H1 (cell line): Measurements from ENCODE around the gene C16orf54. TPM values are rescaled to one million over a fixed set of nuclear protein-coding genes. Genes with fewer than 3 reads are reported as not detected.

ENCODE experiments used
- BRCA1 ChIP-seq: IDR thresholded peaks from 2 replicates; pipeline ENCODE4 v1.6.1; 2012; ENCODE audit warnings: low read depth, low read length, improper control_type of control experiment
- CEBPB ChIP-seq: IDR thresholded peaks from 2 replicates; pipeline ENCODE4 v1.6.1; 2012; ENCODE audit warnings: low read depth, low read length
- CREB1 ChIP-seq: IDR thresholded peaks from 2 replicates; pipeline ENCODE4 v1.6.1; 2012; ENCODE audit warnings: inconsistent platforms
- CTCF ChIP-seq, 3 experiments: IDR thresholded peaks; 1 replicate in 2 of 3; 2 replicates in 1 of 3; pipeline versions ENCODE4 v1.5.1 to v1.6.1; 2011; ENCODE audit warnings: low read length in 3 of 3, mild to moderate bottlenecking in 3 of 3, inconsistent platforms in 2 of 3, low read depth in 1 of 3, moderate library complexity in 1 of 3; ENCODE audit not compliant: insufficient read depth in 1 of 3; ENCODE audit errors: control extremely low read depth in 1 of 3
- E2F6 ChIP-seq: IDR thresholded peaks from 2 replicates; pipeline ENCODE4 v1.6.1; 2012; ENCODE audit warnings: inconsistent platforms
- EGR1 ChIP-seq: IDR thresholded peaks from 2 replicates; pipeline ENCODE4 v1.6.1; 2011; ENCODE audit warnings: low read depth, low read length, borderline replicate concordance
- FOSL1 ChIP-seq: IDR thresholded peaks from 2 replicates; pipeline ENCODE4 v1.6.1; 2011; ENCODE audit warnings: mild to moderate bottlenecking, low read depth, low read length, moderate library complexity; ENCODE audit not compliant: insufficient read depth
- GTF2F1 ChIP-seq: IDR thresholded peaks from 2 replicates; pipeline ENCODE4 v1.6.1; 2012; ENCODE audit warnings: low read depth, low read length, improper control_type of control experiment, borderline replicate concordance
- HDAC2 ChIP-seq, 2 experiments: fragments of 300-600 bp in 1 of 2; sonication (generic) in 1 of 2; IDR thresholded peaks; 2 replicates each; pipeline ENCODE4 v1.6.1; 2011 to 2012; ENCODE audit warnings: low read depth in 2 of 2, low read length in 2 of 2, mild to moderate bottlenecking in 2 of 2, moderate library complexity in 2 of 2, borderline replicate concordance in 1 of 2, inconsistent platforms in 1 of 2
- KDM1A ChIP-seq: fragments of 200-600, 300-600 bp; sonication (generic); IDR thresholded peaks from 2 replicates; pipeline ENCODE4 v1.7.1; 2016; ENCODE audit warnings: mild to moderate bottlenecking, low read length, borderline replicate concordance
- MAFK ChIP-seq: IDR thresholded peaks from 2 replicates; pipeline ENCODE4 v1.6.1; 2012; ENCODE audit warnings: low read depth, mild to moderate bottlenecking, improper control_type of control experiment, low read length
- RBBP5 ChIP-seq: IDR thresholded peaks from 2 replicates; pipeline ENCODE4 v1.7.1; 2012; ENCODE audit warnings: low read depth, mild to moderate bottlenecking, inconsistent platforms, low read length, moderate library complexity, borderline replicate concordance
- SIX5 ChIP-seq: IDR thresholded peaks from 2 replicates; pipeline ENCODE4 v1.6.1; 2011; ENCODE audit warnings: mild to moderate bottlenecking, low read depth, low read length
- SP4 ChIP-seq: IDR thresholded peaks from 2 replicates; pipeline ENCODE4 v1.6.1; 2012; ENCODE audit warnings: low read length, inconsistent platforms
- SRF ChIP-seq: IDR thresholded peaks from 2 replicates; pipeline ENCODE4 v1.6.1; 2011; ENCODE audit warnings: mild to moderate bottlenecking, low read depth, low read length, moderate library complexity
- TBP ChIP-seq: IDR thresholded peaks from 2 replicates; pipeline ENCODE4 v1.6.1; 2011; ENCODE audit warnings: low read depth, low read length, improper control_type of control experiment
- TCF12 ChIP-seq: IDR thresholded peaks from 2 replicates; pipeline ENCODE4 v1.6.1; 2011; ENCODE audit warnings: low read depth, mild to moderate bottlenecking, low read length
- TEAD4 ChIP-seq: IDR thresholded peaks from 2 replicates; pipeline ENCODE4 v1.6.1; 2012; ENCODE audit warnings: low read depth, low read length, inconsistent platforms, mixed read lengths
- USF2 ChIP-seq: IDR thresholded peaks from 2 replicates; pipeline ENCODE4 v1.6.1; 2011; ENCODE audit warnings: low read length, improper control_type of control experiment
- ZNF274 ChIP-seq: IDR thresholded peaks from 2 replicates; pipeline ENCODE4 v1.7.0; 2012; ENCODE audit warnings: low read length, borderline replicate concordance; ENCODE audit errors: extremely low read depth
- polyA plus RNA-seq, 7 experiments: library from polyadenylated mRNA; depleted of rRNA in 3 of 7; stranded (reverse) in 5 of 7; unstranded in 2 of 7; fragments of >200 nt in 5 of 7; fragments of 200-250 nt in 2 of 7; gene quantifications; 1 replicate in 5 of 7; 2 replicates in 1 of 7; 4 replicates in 1 of 7; pipeline versions ENCODE4 v1.2.1 to v1.2.3, GENCODE V29; 2011 to 2013; ENCODE audit warnings: missing spikeins in 2 of 7, mixed read lengths in 2 of 7
- total RNA-seq: library from RNA; stranded (reverse); fragmentation: NEBNext Ultra II Directional; extraction: Animal tissue kit (Norgen Biotek cat#: 25700); gene quantifications from 2 replicates; pipeline ENCODE4 v1.2.1, GENCODE V29; 2021

C16orf54 gene
- total and polyA plus RNA-seq, 2 of the 8 experiments (the other 6 are each of a cell fraction or from before 2014, with no cell fraction given) = not detected

GRCh38 chr16:29784901-29785500 lies 39.2 kb upstream of the C16orf54 start (continued):
- TF ChIP-seq HDAC2 (IDR thresholded peaks at IDR 0.05; ENCODE audit: borderline replicate concordance in 1 of 2, low read depth in 2 of 2, low read length in 2 of 2) (no peak), SRF (no peak), EGR1 (no peak), TEAD4 (peak; percentile 63; the same call in 1 of the 2 replicates), BRCA1 (no peak), SIX5 (no peak), KDM1A (no peak), MAFK (no peak), CEBPB (no peak), TBP (peak; percentile 71; the same call in 1 of the 2 replicates), E2F6 (no peak), CREB1 (peak; percentile 85), TCF12 (no peak), GTF2F1 (no peak), FOSL1 (no peak), RBBP5 (no peak), ZNF274 (no peak), SP4 (no peak), USF2 (peak; percentile 64), CTCF (IDR thresholded peaks at IDR 0.05; ENCODE audit: control extremely low read depth in 1 of 3, insufficient read depth in 1 of 3, low read depth in 1 of 3, low read length in 3 of 3) (peak; percentile 85 to 98 (median 97))
